ENCODE data around the gene NARF. TPM values are rescaled to one million over a fixed set of nuclear protein-coding genes. Genes with fewer than 3 reads are reported as not detected.

NARF gene
- total and polyA plus RNA-seq, 2 of the 8 experiments (the other 6 are each of a cell fraction or from before 2014, with no cell fraction given), result 97.4 to 131 TPM

DNA sequence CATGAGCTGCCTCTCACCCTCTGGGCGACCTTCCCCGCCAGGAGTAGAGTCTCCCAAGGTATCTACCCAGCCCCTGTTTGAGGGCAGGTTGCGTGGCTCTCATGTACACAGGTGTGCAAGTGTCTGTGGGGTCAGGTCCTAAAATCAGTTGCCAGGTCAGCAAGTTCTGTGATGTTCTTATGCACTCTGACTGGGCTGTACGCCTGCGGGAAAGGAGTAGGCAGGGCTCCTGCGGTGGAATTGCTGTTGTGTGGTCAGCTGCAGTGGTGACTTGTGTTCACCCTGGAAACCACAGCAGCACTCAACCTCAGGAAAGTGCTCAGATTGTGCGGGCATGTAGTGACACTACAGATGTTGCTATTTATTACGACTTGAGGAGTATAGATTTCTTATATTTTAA is 19.4 kb downstream of the NARF start (continued):
- no peak for TF ChIP-seq KDM1A (IDR thresholded peaks at IDR 0.05; ENCODE audit: borderline replicate concordance, low read length)
- no peak for TF ChIP-seq CREB1 (IDR thresholded peaks at IDR 0.05)
- no peak for TF ChIP-seq RBBP5 (IDR thresholded peaks at IDR 0.05; ENCODE audit: borderline replicate concordance, low read depth, low read length)
- TF ChIP-seq JUN (IDR thresholded peaks at IDR 0.05; ENCODE audit: low read depth, low read length), result no peak
